GM10248 (cell line): ENCODE data around the gene GABBR2.

Experiments
- CTCF ChIA-PET: fragments of 300-600 bp; sonication (Branson Sonifier 250); formaldehyde crosslinking; extraction: SDS; loops from one replicate; lab custom pipeline; 2021; ENCODE audit warnings: antibody characterized with exemption; lab: Yijun Ruan, JAX
- POLR2A ChIA-PET: fragments of 350-650 bp; sonication (Branson Sonifier 250); formaldehyde crosslinking; extraction: SDS; loops from one replicate; lab custom pipeline; 2020; ENCODE audit warnings: antibody characterized with exemption; lab: Yijun Ruan, JAX
- DNase-seq: peaks from one replicate; pipeline ENCODE4 v3.0.0; 2012; ENCODE audit errors: extremely low spot score
- CTCF ChIP-seq: IDR thresholded peaks from 2 replicates; pipeline ENCODE4 v1.5.1; 2012; ENCODE audit warnings: mild to moderate bottlenecking, low read depth; ENCODE audit errors: extremely low read depth, missing control alignments, control extremely low read depth

GABBR2 gene

GRCh38 chr9:98247831-98248657 is 460.7 kb downstream of the GABBR2 start:
- ChIA-PET POLR2A (no interaction called here), CTCF (interaction anchor here (1.0 kb wide), 1 partner anchor 15 kb away, joined by 3 read pairs; no protein-coding TSS in a partner anchor)
- no peak for TF ChIP-seq CTCF

GRCh38 chr9:98242426-98242825 is 466.3 kb downstream of the GABBR2 start:
- ChIA-PET CTCF (interaction anchor here (1.1 to 3.0 kb wide), 4 partner anchors 9 to 168 kb away, joined by 3 to 9 read pairs (median 8); no protein-coding TSS in a partner anchor), POLR2A (no interaction called here)
- TF ChIP-seq CTCF: no peak
- DNase-seq: no peak

More at GRCh38 chr9:98247831-98248657, 460.7 kb downstream of the GABBR2 start:
- no peak for DNase-seq

GRCh38 chr9:98241357-98242300 is 467.1 kb downstream of the GABBR2 start:
- TF ChIP-seq CTCF: no peak
- POLR2A ChIA-PET: no interaction called here
- CTCF ChIA-PET: interaction anchor here (1.1 to 3.0 kb wide), 7 partner anchors 9 to 168 kb away, joined by 3 to 9 read pairs (median 5); no protein-coding TSS in a partner anchor
- DNase-seq: no peak

GRCh38 chr9:98240475-98240874 is 468.3 kb downstream of the GABBR2 start:
- CTCF ChIA-PET: interaction anchor here (0.9 to 3.0 kb wide), 6 partner anchors 10 to 34 kb away, joined by 3 to 9 read pairs (median 4); no protein-coding TSS in a partner anchor
- POLR2A ChIA-PET: no interaction called here

More at GRCh38 chr9:98240475-98240874, 468.3 kb downstream of the GABBR2 start:
- no peak for TF ChIP-seq CTCF
- DNase-seq: no peak
